SU-DHL-6 (cell line): Measurements from ENCODE around the gene C10orf71.

Experiments used
- H2AFZ ChIP-seq: fragments of 200-600 bp; sonication (generic); 2 replicates; pipeline ENCODE4 v1.6.1; 2014; ENCODE audit warnings: low read depth, mild to moderate bottlenecking, moderate library complexity, mixed read lengths, antibody characterized with exemption, low read length; ENCODE audit not compliant: severe bottlenecking
- H3F3A ChIP-seq: fragments of 200-600 bp; shearing (Covaris generic); 2 replicates; pipeline ENCODE4 v1.6.0; 2016; ENCODE audit warnings: antibody characterized with exemption, mild to moderate bottlenecking; ENCODE audit not compliant: insufficient read depth
- H3K27ac ChIP-seq: fragments of 200-600 bp; sonication (generic); 2 replicates; pipeline ENCODE4 v1.5.1; 2016; ENCODE audit warnings: low read depth, mild to moderate bottlenecking, low read length, moderate library complexity, mixed read lengths
- H3K27me3 ChIP-seq: fragments of 200-600 bp; sonication (generic), shearing (Covaris generic); 2 replicates; pipeline ENCODE4 v1.6.0; 2014; ENCODE audit warnings: mild to moderate bottlenecking, low read length
- H3K36me3 ChIP-seq: fragments of 200-600 bp; sonication (generic); 2 replicates; pipeline ENCODE4 v1.6.1; 2014; ENCODE audit warnings: mild to moderate bottlenecking, low read length, mixed read lengths
- H3K4me2 ChIP-seq: fragments of 300-600, 200-600 bp; shearing (Covaris generic), sonication (generic); 2 replicates; pipeline ENCODE4 v1.6.0; 2014; ENCODE audit warnings: low read length, low read depth, mild to moderate bottlenecking; ENCODE audit not compliant: poor library complexity, severe bottlenecking
- H3K4me3 ChIP-seq: fragments of 200-600 bp; sonication (generic); 2 replicates; pipeline ENCODE4 v1.5.1; 2014; ENCODE audit warnings: antibody characterized with exemption, low read length, mild to moderate bottlenecking, mixed read lengths; ENCODE audit not compliant: insufficient read depth, poor library complexity, severe bottlenecking
- H3K79me2 ChIP-seq: fragments of 200-600 bp; sonication (generic); 2 replicates; pipeline ENCODE4 v1.6.1; 2014; ENCODE audit warnings: mild to moderate bottlenecking, low read length, moderate library complexity; ENCODE audit not compliant: insufficient read depth
- H3K9ac ChIP-seq: fragments of 200-600 bp; sonication (generic); 2 replicates; pipeline ENCODE4 v1.7.0; 2014; ENCODE audit warnings: mild to moderate bottlenecking, low read length
- H3K9me2 ChIP-seq: fragments of 200-600 bp; sonication (generic); replicated peaks from 2 replicates; pipeline ENCODE4 v1.6.1; 2014; ENCODE audit warnings: low read length; ENCODE audit not compliant: insufficient read depth
- H3K9me3 ChIP-seq: fragments of 200-600 bp; sonication (generic); 2 replicates; pipeline ENCODE4 v1.6.1; 2014; ENCODE audit warnings: low read length, mixed read lengths; ENCODE audit not compliant: insufficient read depth
- H4K20me1 ChIP-seq: fragments of 200-600 bp; sonication (generic); 2 replicates; pipeline ENCODE4 v1.6.1; 2014; ENCODE audit warnings: low read depth, mild to moderate bottlenecking, antibody characterized with exemption, low read length, moderate library complexity, mixed read lengths
- CTCF ChIP-seq: fragments of 200-600 bp; sonication (generic); IDR thresholded peaks from one replicate; pipeline ENCODE4 v1.5.1; 2017; ENCODE audit warnings: antibody characterized with exemption, mild to moderate bottlenecking, low read length, moderate library complexity; ENCODE audit not compliant: insufficient read depth, poor library complexity, severe bottlenecking
- EZH2phosphoT487 ChIP-seq: fragments of 200-600 bp; sonication (generic), shearing (Covaris generic); conservative IDR thresholded peaks from 2 replicates; pipeline ENCODE4 v1.6.1; 2018; ENCODE audit warnings: mild to moderate bottlenecking, antibody characterized with exemption, low read length, moderate library complexity, mixed read lengths

Gene C10orf71

GRCh38 chr10:49338604-49339003 lies 39.6 kb downstream of the C10orf71 start:
- Histone ChIP-seq H2AFZ (no peak overlapping the region), H3K4me3 (no peak overlapping the region), H3K36me3 (no peaks in the 10 kb centered on the region), H3K9me3 (no peaks in the 10 kb centered on the region), H3K9ac (no peak overlapping the region), H3K27ac (no peak overlapping the region), H4K20me1 (no peaks in the 10 kb centered on the region), H3K9me2 (no peaks in the 10 kb centered on the region), H3F3A (no peaks in the 10 kb centered on the region), H3K27me3 (no peaks in the 10 kb centered on the region), H3K79me2 (no peaks in the 10 kb centered on the region), H3K4me2 (no peak overlapping the region)
- TF ChIP-seq EZH2phosphoT487 (no peak), CTCF (no peak)

GRCh38 chr10:49344840-49345239 lies 45.9 kb downstream of the C10orf71 start:
- TF ChIP-seq CTCF (no peak), EZH2phosphoT487 (no peak)
- Histone ChIP-seq H4K20me1 (no peaks in the 10 kb centered on the region), H3K4me3 (no peak overlapping the region), H3K79me2 (no peaks in the 10 kb centered on the region), H3K9ac (no peak overlapping the region), H3K9me3 (no peaks in the 10 kb centered on the region), H2AFZ (no peak overlapping the region), H3K9me2 (no peaks in the 10 kb centered on the region), H3K36me3 (no peaks in the 10 kb centered on the region), H3F3A (no peaks in the 10 kb centered on the region), H3K4me2 (no peak overlapping the region), H3K27me3 (no peaks in the 10 kb centered on the region), H3K27ac (no peak overlapping the region)

- H3K4me2 ChIP-seq = no peak overlapping the region
- H3K9ac ChIP-seq = no peak overlapping the region
- H3K36me3 ChIP-seq = no peaks in the 10 kb centered on the region
- no peaks in the 10 kb centered on the region for H3F3A ChIP-seq
- H3K27ac ChIP-seq = no peak overlapping the region
- H4K20me1 ChIP-seq = no peaks in the 10 kb centered on the region
- no peaks in the 10 kb centered on the region for H3K79me2 ChIP-seq
- H3K27me3 ChIP-seq = no peaks in the 10 kb centered on the region
- no peak overlapping the region for H2AFZ ChIP-seq
- no peak overlapping the region for H3K4me3 ChIP-seq
- no peaks in the 10 kb centered on the region for H3K9me3 ChIP-seq
- H3K9me2 ChIP-seq = no peaks in the 10 kb centered on the region
- TF ChIP-seq CTCF (no peak), EZH2phosphoT487 (no peak)
Measured at GRCh38 chr10:49347342-49347741, 48.4 kb downstream of the C10orf71 start.

GRCh38 chr10:49347827-49348226 lies 48.9 kb downstream of the C10orf71 start:
- H3K4me3 ChIP-seq = no peak overlapping the region
- no peak for TF ChIP-seq CTCF
- no peak for TF ChIP-seq EZH2phosphoT487
- H3K9me3 ChIP-seq = no peaks in the 10 kb centered on the region
- H3K27me3 ChIP-seq = no peaks in the 10 kb centered on the region
- H3K79me2 ChIP-seq = no peaks in the 10 kb centered on the region
- no peak overlapping the region for H3K9ac ChIP-seq
- H3K9me2 ChIP-seq = no peaks in the 10 kb centered on the region
- H2AFZ ChIP-seq = no peak overlapping the region
- no peaks in the 10 kb centered on the region for H3K36me3 ChIP-seq
- no peaks in the 10 kb centered on the region for H3F3A ChIP-seq
- H3K27ac ChIP-seq = no peak overlapping the region
- no peaks in the 10 kb centered on the region for H4K20me1 ChIP-seq
- no peak overlapping the region for H3K4me2 ChIP-seq
